SIG-M5 (cell line): ENCODE results near the gene EFCAB12.

ENCODE experiments used
- DNase-seq: peaks from one replicate; lab custom pipeline; 2025; lab: John Stamatoyannopoulos, UW

Gene EFCAB12

DNA sequence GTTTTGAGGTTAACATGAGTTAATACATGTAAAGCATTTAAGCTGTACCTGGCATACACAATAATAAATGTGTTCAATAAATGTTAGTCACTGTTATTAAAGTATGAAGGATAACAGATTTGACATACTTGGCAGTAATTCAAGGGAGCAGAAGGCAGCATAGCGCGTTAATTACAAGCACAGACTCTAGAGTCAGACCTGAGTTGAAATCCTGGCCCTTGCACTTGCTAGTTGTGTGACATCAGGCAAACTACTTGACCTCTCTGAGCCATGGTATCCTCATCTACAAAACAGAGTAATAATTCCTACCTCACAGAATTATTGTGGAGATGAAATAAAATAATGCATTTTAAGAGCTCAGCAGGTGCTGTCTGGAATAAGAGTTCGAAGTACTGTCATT, 17.0 kb upstream of the EFCAB12 start:
- DNase-seq, result no peak

GRCh38 chr3:129442947-129443346, 14.5 kb upstream of the EFCAB12 start:
- DNase-seq, result no peak

DNA sequence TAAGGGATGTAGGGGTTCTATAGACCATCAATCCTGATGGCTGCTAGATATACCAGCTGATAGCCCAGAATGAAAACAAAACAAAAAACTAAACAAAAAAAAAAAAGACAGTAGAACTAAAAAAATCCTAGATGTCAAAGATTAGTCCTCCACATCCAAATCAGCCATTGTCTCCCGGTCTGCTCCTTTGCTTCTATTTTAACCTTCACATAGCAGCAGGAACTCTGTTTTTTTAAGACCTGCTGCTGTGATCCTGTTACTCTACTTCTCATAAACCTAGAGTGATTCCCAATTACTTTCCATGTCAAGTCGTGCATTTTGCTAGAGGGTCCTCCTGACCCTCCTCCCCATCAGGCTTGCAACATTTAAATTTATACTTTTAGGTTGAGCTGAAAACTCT, 14.1 kb upstream of the EFCAB12 start:
- DNase-seq, result no peak

- no peak for DNase-seq
These were observed 13.3 kb upstream of the EFCAB12 start for GRCh38 chr3:129441782-129442181.

- no peak for DNase-seq
These were observed 12.8 kb upstream of the EFCAB12 start for GRCh38 chr3:129441215-129441614.

GRCh38 chr3:129440618-129441190, 12.3 kb upstream of the EFCAB12 start:
- DNase-seq, result no peak

- peak; percentile 97 for DNase-seq
These were observed 11.6 kb upstream of the EFCAB12 start, which contains the start of the genes IFT122 and MBD4 for GRCh38 chr3:129439817-129440617. Gene IFT122, plus strand, starts transcription at chr3:129440224. Its CDS starts 107 bp downstream, at chr3:129440331. Gene MBD4, minus strand, starts transcription at chr3:129439948. Its CDS starts 115 bp downstream, at chr3:129439833.

DNA sequence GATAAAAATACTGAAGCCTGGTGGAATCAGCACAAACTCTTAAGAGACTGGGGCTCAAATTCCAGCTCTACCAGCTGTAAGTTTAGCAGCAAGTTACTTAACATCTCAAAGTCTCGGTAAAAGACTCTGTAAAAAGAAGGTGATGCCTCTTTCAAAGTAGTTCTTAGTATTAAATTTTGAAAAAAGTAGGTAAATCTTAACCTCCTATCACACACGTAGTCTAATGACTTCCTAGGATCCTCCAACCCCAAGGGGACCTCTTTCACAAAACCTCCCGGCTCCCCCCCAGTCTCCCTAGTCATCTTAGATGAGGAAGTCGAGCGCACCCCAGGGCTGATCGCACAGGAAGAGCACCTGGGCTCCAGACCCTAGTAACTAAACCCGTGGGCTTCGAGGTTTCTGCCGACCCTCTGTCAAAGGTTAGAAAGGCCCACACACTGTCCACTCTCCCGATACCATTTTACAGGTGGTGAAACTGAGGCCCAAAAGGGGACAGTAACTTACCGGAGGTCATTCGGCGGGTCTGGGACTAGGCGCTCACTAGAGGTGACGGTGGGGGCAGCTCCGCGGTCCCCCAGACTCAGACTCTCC, 10.9 kb upstream of the EFCAB12 start:
- DNase-seq, result peak; percentile 21

- DNase-seq, result no peak
These were observed 6.9 kb upstream of the EFCAB12 start for GRCh38 chr3:129435367-129435766.

DNA sequence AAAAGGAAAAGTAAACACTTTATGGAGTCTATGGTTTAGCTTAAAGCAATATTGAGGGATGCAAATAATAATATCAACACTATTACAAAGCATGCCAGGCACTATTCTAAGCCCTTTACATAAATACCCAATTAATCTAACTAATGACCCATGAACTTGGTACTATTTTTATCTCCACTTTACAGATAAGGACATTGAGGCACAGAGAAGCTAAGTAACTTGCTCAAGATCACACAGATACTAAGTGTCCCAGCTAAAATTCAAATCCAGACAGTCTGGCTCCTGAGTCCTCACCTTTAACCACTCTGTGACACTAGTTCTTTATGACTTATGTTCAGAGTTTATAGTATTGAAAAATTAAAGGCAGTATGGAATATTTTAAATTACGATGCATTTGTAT, 5.7 kb upstream of the EFCAB12 start:
- no peak for DNase-seq

- DNase-seq, result no peak
These were observed 5.1 kb upstream of the EFCAB12 start for GRCh38 chr3:129433565-129433964.

DNA sequence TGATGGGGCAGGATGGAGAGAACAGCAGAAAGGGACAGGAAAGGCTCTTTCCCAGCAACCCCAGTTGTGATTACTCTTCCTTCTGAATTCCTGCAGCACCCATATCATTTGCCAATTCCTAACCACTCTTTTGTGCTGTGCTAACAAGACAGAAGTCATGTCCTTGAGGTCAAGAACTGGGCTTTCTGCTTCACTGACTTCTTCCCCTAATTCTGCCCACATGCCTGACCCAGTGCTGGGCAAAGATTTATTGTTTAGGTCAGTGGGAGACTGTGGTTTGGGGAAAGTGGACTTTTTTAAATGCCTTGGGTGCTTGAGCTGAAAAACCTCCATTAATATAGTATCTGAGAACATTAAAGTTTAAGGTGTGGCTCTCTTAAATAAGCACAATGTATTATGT, 4.2 kb upstream of the EFCAB12 start:
- DNase-seq, result no peak

DNA sequence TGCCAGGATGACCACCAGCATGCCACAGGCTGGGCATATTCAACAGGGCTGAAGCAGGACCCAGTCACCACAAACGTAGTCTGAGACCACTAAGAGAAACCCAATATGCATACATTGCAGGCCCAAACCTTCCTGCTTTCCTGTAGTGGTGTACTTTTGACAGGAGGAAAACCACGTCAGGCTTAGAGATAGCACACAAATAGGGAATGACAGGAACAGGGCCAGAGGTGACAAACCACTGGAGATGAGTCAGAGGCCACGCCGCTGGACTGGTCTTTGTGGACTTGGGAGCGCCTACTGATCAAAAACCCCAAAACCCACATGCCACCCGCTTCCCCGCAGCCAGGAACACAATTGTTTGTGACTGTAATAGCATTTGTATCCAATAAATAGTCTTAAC, 3.6 kb upstream of the EFCAB12 start:
- no peak for DNase-seq

- no peak for DNase-seq
These were observed 1.2 kb upstream of the EFCAB12 start for GRCh38 chr3:129429602-129430001.

GRCh38 chr3:129429080-129429451, 630 bp upstream of the EFCAB12 start:
- DNase-seq, result no peak

DNA sequence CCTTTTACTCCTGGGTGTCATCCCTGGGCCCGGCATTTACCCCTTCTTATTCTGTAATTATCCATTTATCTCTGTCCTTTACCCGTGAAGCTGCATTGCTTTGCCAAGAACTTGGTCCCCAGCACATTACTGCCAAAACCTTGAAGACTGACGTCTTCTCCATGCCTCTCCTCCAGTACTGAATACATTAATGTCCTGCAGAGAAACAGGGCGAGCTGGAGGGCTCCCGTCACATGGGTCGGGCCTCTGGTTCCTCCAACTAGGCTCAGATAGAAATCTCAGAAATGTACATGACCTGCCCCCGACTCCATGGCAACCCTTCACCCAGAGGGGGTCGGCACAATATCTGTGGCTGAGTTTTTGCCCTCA, 445 bp downstream of the EFCAB12 start:
- DNase-seq, result no peak

DNA sequence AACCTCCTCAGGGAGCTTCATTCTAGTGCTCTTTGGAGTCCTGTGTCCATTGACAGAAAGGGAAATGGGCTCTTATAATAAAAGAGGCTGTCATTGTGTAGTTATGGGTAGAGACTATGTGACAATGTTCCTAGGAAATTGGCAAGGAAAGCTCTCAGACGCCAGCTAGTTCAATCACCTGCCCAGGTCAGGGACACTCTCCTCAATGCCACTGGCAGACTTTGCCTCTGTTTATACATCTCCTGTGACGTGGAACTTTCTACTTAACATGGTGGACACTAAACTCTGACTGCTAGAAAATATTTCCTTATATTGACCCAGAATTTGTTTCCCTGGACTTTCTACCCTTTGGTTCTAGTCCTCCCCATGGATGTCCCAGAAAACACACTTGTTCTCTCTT, 2.8 kb downstream of the EFCAB12 start:
- DNase-seq, result no peak

- no peak for DNase-seq
These were observed 3.2 kb downstream of the EFCAB12 start for GRCh38 chr3:129425213-129425612.

GRCh38 chr3:129424185-129424841, 4.1 kb downstream of the EFCAB12 start:
- DNase-seq, result peak; percentile 60

- DNase-seq, result no peak
These were observed 5.5 kb downstream of the EFCAB12 start for GRCh38 chr3:129422897-129423296.

- no peak for DNase-seq
These were observed 6.3 kb downstream of the EFCAB12 start for GRCh38 chr3:129421988-129422745.

DNA sequence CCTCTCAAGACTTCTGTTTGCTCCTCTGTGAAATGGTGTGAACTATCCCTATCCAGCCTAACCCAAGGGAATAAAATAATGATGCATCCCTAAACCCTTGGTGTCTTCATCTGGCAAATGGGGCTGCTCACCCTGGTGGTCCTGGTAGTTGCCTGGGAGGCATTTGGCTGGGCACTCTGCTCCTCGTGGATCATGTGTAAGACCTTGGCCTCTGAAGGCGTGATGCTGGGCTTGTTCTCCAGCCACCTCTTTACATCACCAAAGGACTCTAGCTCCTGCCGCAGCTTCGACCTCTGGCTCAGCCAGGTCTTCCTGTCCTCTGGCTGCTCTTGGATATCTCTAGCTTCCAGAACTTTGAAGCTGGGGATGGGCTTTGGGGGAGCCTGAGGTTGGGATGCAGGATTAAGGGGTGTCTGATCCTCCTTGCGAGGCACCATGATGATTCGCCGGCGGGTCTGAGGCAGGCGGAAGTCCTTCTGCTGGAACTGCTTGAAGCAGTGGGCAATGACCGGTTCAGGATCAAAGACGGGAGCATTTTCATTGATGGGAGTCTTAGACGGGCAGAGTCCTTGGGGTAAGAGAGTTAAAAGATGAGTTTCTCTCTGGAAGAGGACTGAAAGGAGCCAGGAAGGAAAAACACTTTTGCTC, 7.1 kb downstream of the EFCAB12 start:
- no peak for DNase-seq
